OCI-LY7 (cell line): ENCODE measurements around the gene PLA2G4E. TPM values are rescaled to one million over a fixed set of nuclear protein-coding genes. Genes with fewer than 3 reads are reported as not detected.

Experiments
- BruUV-seq: library from RNA; stranded (reverse); fragments of 400-500 nt; replicated peaks from 2 replicates; lab custom pipeline; 2021; lab: Mats Ljungman, UMichigan
- CTCF ChIA-PET: fragments of 300-600 bp; sonication (Branson Sonifier 250); formaldehyde crosslinking; loops from one replicate; lab custom pipeline; 2022; ENCODE audit warnings: antibody characterized with exemption; ENCODE audit not compliant: unreplicated experiment; lab: Charles Lee
- POLR2A ChIA-PET: fragments of 300-600 bp; sonication (Branson Sonifier 250); formaldehyde crosslinking; loops from one replicate; lab custom pipeline; 2022; ENCODE audit warnings: antibody characterized with exemption; lab: Charles Lee
- DNase-seq: peaks from one replicate; pipeline ENCODE4 v3.0.0-alpha.2; 2015; ENCODE audit warnings: low spot score
- H2AFZ ChIP-seq: fragments of 200-600 bp; sonication (generic), shearing (Covaris generic); 2 replicates; pipeline ENCODE4 v1.6.1; 2014; ENCODE audit warnings: mild to moderate bottlenecking, antibody characterized with exemption, low read length, moderate library complexity
- H3K27ac ChIP-seq: fragments of 200-600 bp; sonication (generic); 2 replicates; pipeline ENCODE4 v1.5.1; 2014; ENCODE audit warnings: mixed run types, low read depth, mild to moderate bottlenecking, moderate library complexity, low read length, inconsistent platforms; ENCODE audit not compliant: poor library complexity, severe bottlenecking
- H3K36me3 ChIP-seq: fragments of 200-600 bp; sonication (generic); 2 replicates; pipeline ENCODE4 v1.6.1; 2014; ENCODE audit warnings: mild to moderate bottlenecking, antibody characterized with exemption, low read length, moderate library complexity, mixed read lengths; ENCODE audit not compliant: insufficient read depth
- H3K4me1 ChIP-seq: fragments of 200-600 bp; sonication (generic); 2 replicates; pipeline ENCODE4 v1.5.1; 2014; ENCODE audit warnings: mild to moderate bottlenecking, low read length; ENCODE audit not compliant: insufficient read depth, poor library complexity, severe bottlenecking
- H3K4me2 ChIP-seq: fragments of 200-600 bp; sonication (generic); 2 replicates; pipeline ENCODE4 v1.6.1; 2014; ENCODE audit warnings: mild to moderate bottlenecking, low read length
- H3K4me3 ChIP-seq: fragments of 200-600 bp; sonication (generic); 2 replicates; pipeline ENCODE4 v1.5.1; 2014; ENCODE audit warnings: mild to moderate bottlenecking, low read depth, low read length; ENCODE audit not compliant: poor library complexity, severe bottlenecking
- H3K79me2 ChIP-seq: fragments of 200-600 bp; sonication (generic); 2 replicates; pipeline ENCODE4 v1.6.1; 2016; ENCODE audit warnings: low read depth, mild to moderate bottlenecking, low read length, moderate library complexity, mixed read lengths; ENCODE audit not compliant: insufficient read depth
- H3K9me2 ChIP-seq: fragments of 200-600 bp; sonication (generic); 2 replicates; pipeline ENCODE4 v1.6.1; 2016; ENCODE audit warnings: mild to moderate bottlenecking, low read length, mixed read lengths; ENCODE audit not compliant: insufficient read depth
- H3K9me3 ChIP-seq: fragments of 200-600 bp; sonication (generic); 2 replicates; pipeline ENCODE4 v1.6.1; 2014; ENCODE audit warnings: mild to moderate bottlenecking, mixed run types, low read length, mixed read lengths
- H4K20me1 ChIP-seq: fragments of 200-600 bp; sonication (generic); 2 replicates; pipeline ENCODE4 v1.6.1; 2014; ENCODE audit warnings: mild to moderate bottlenecking, antibody characterized with exemption, low read length, moderate library complexity, mixed read lengths; ENCODE audit not compliant: insufficient read depth
- EZH2phosphoT487 ChIP-seq: fragments of 200-600 bp; sonication (generic); IDR thresholded peaks from 2 replicates; pipeline ENCODE4 v1.6.1; 2018; ENCODE audit warnings: low read depth, borderline replicate concordance, mild to moderate bottlenecking, mixed run types, antibody characterized with exemption, low read length, moderate library complexity, mixed read lengths
- intact Hi-C: fragments of 100-400 bp; cut with micrococcal nuclease; formaldehyde crosslinking; loops from one replicate; pipeline ENCODE4 v1.10.0; 2022; ENCODE audit not compliant: unreplicated experiment
- total RNA-seq, 2 experiments: library from RNA; depleted of rRNA in 1 of 2; stranded (reverse); fragments of >200 nt in 1 of 2; shearing (Covaris generic) in 1 of 2; gene quantifications; 2 replicates each; pipeline ENCODE4 v1.2.3, GENCODE V29; 2014 to 2022
- TF ChIP-seq, protein P1 (sequence below): fragments of 200-600 bp; sonication (generic); conservative IDR thresholded peaks from 2 replicates; pipeline ENCODE4 v1.5.1; 2014; ENCODE audit warnings: mild to moderate bottlenecking, antibody characterized with exemption, low read length, moderate library complexity, mixed read lengths

PLA2G4E gene
- total RNA-seq, 2 experiments from 2014 or later, result not detected

DNA sequence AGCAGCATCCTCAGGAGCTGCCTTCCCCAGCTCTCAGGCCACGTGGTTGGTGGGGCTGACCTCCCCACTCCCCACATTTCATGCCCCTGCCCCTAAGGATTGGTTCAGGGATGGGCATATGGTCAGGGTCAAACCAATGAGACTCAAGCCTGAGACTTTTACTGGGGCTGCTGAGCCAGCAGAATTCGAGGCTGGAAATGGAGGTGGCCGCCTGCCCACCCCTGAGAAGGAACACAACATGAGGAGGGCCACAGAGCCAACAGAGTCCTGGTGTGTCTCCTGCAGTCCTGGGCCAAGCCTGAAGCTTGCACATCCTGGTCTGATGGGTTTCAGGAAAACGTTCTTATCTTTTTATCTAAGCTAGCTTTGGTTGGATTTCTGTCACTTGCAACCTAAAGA lies 54.4 kb downstream of the PLA2G4E start:
- Histone ChIP-seq H3K4me1 (peaks cover 43% of the 10 kb centered on the region), H3K9me2 (no peaks in the 10 kb centered on the region), H3K4me2 (no peak overlapping the region), H3K9me3 (peaks cover 5% of the 10 kb centered on the region; the same call in 1 of the 2 replicates), H4K20me1 (no peaks in the 10 kb centered on the region), H3K27ac (no peak overlapping the region), H3K36me3 (peaks cover 5% of the 10 kb centered on the region; the same call in 1 of the 2 replicates), H3K4me3 (no peak overlapping the region), H3K79me2 (peaks cover 50% of the 10 kb centered on the region), H2AFZ (no peak overlapping the region)
- ChIA-PET CTCF (no interaction called here), POLR2A (interaction anchor here (0.6 kb wide), 1 partner anchor 472 kb away, joined by 3 read pairs; no protein-coding TSS in a partner anchor)
- intact Hi-C loops, result no loop called here
- no TSS peak for BruUV-seq
- DNase-seq, result no peak
- no peak for TF ChIP-seq EZH2phosphoT487
- TF ChIP-seq, protein P1, sequence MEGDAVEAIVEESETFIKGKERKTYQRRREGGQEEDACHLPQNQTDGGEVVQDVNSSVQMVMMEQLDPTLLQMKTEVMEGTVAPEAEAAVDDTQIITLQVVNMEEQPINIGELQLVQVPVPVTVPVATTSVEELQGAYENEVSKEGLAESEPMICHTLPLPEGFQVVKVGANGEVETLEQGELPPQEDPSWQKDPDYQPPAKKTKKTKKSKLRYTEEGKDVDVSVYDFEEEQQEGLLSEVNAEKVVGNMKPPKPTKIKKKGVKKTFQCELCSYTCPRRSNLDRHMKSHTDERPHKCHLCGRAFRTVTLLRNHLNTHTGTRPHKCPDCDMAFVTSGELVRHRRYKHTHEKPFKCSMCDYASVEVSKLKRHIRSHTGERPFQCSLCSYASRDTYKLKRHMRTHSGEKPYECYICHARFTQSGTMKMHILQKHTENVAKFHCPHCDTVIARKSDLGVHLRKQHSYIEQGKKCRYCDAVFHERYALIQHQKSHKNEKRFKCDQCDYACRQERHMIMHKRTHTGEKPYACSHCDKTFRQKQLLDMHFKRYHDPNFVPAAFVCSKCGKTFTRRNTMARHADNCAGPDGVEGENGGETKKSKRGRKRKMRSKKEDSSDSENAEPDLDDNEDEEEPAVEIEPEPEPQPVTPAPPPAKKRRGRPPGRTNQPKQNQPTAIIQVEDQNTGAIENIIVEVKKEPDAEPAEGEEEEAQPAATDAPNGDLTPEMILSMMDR, result no peak

DNA sequence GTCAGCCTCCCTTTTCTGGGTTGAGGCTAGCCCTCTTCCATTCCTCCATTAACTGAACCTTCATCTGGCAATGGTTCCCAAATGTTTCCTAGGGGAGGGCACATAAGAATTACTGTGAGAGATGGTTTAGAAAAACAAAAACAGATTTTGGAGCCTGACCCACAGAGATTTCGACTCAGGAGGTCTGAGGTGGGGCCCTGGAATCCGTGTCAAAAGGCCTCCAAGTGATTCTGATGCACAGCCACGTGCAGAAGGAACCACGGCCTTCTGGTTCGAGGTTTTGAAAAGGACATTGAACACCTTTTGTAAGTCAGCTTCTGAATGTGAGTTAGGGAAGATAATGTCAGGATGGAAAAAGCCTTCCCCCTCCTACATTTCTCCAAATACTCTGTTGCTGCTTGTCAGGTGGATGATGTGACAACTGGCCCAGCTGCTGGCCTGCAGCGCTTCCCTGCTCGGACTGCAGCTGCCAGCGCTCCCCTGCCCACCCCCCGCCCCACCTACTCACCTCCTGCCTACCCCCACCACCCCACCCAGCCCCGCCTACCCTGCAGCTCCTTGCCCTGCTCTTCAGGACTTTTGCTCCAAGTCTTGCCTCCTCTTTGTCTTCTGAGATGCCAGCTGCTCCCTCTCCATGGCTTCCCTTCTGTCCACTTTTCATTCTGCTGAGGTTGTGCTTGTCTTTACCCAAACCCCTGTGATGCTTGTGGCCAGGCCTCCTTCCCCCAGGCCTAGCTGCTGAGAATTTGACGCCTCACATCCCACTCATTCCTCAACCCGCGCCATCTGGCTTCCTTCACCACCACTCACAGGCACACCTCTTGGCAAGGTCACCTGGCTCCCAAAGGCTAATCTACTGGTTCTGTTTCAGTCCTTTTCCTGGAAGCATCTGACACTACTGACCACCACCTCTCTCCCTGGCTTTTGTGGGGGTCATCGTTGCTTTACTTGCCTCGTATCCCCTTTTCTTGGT lies 55.1 kb downstream of the PLA2G4E start:
- CTCF ChIA-PET, result interaction anchor here (0.6 kb wide), 1 partner anchor 530 kb away, joined by 3 read pairs; the partner anchor contains the start of gene SNAP23

More for the DNA sequence above, 55.1 kb downstream of the PLA2G4E start:
- TF ChIP-seq EZH2phosphoT487, result no peak
- TF ChIP-seq, protein P1, result no peak
- no peak overlapping the region for H3K27ac ChIP-seq
- no peak overlapping the region for H2AFZ ChIP-seq
- no TSS peak for BruUV-seq
- H3K4me1 ChIP-seq, result peaks cover 42% of the 10 kb centered on the region
- peaks cover 44% of the 10 kb centered on the region for H3K79me2 ChIP-seq
- intact Hi-C loops, result no loop called here
- no peak for DNase-seq
- H3K36me3 ChIP-seq, result peaks cover 5% of the 10 kb centered on the region; the same call in 1 of the 2 replicates
- H3K4me2 ChIP-seq, result no peak overlapping the region
- H3K4me3 ChIP-seq, result no peak overlapping the region
- POLR2A ChIA-PET, result interaction anchor here (0.6 kb wide), 1 partner anchor 473 kb away, joined by 3 read pairs; no protein-coding TSS in a partner anchor
- H3K9me3 ChIP-seq, result peaks cover 5% of the 10 kb centered on the region; the same call in 1 of the 2 replicates
- no peaks in the 10 kb centered on the region for H4K20me1 ChIP-seq
- H3K9me2 ChIP-seq, result no peaks in the 10 kb centered on the region
